Loucy (cell line): ENCODE measurements around the gene EIF3B.

Source experiments
- H2AFZ ChIP-seq: fragments of 200-600 bp; sonication (generic); 2 replicates; pipeline ENCODE4 v1.6.0; 2016; ENCODE audit warnings: antibody characterized with exemption, mild to moderate bottlenecking, low read length, moderate library complexity
- H3F3A ChIP-seq: fragments of 200-600 bp; 2 replicates; pipeline ENCODE4 v1.6.0; 2016; ENCODE audit warnings: antibody characterized with exemption, low read depth, mild to moderate bottlenecking
- H3K27me3 ChIP-seq: fragments of 200-600 bp; sonication (generic); 2 replicates; pipeline ENCODE4 v1.6.1; 2014; ENCODE audit warnings: low read length, mild to moderate bottlenecking; ENCODE audit not compliant: insufficient read depth, poor library complexity, severe bottlenecking
- H3K36me3 ChIP-seq: fragments of 200-600 bp; sonication (generic); 2 replicates; pipeline ENCODE4 v1.6.1; 2016; ENCODE audit warnings: low read length; ENCODE audit not compliant: insufficient read depth
- H3K4me1 ChIP-seq: fragments of 200-600 bp; sonication (generic); 2 replicates; pipeline ENCODE4 v1.5.1; 2014; ENCODE audit warnings: low read length, mild to moderate bottlenecking; ENCODE audit not compliant: insufficient read depth, poor library complexity, severe bottlenecking
- H3K4me2 ChIP-seq: fragments of 200-600 bp; sonication (generic); 2 replicates; pipeline ENCODE4 v1.6.0; 2014; ENCODE audit warnings: antibody characterized with exemption, low read length, low read depth, mild to moderate bottlenecking; ENCODE audit not compliant: poor library complexity, severe bottlenecking
- H3K4me3 ChIP-seq: fragments of 200-600 bp; sonication (generic); 2 replicates; pipeline ENCODE4 v1.5.1; 2014; ENCODE audit warnings: low read length, mild to moderate bottlenecking, mixed read lengths; ENCODE audit not compliant: poor library complexity, severe bottlenecking
- H3K79me2 ChIP-seq: fragments of 200-600 bp; sonication (generic); 2 replicates; pipeline ENCODE4 v1.6.1; 2014; ENCODE audit warnings: low read length; ENCODE audit not compliant: insufficient read depth
- H3K9ac ChIP-seq: fragments of 200-600 bp; sonication (generic); 2 replicates; pipeline ENCODE4 v1.6.0; 2014; ENCODE audit warnings: mild to moderate bottlenecking, low read depth, low read length, moderate library complexity; ENCODE audit not compliant: poor library complexity, severe bottlenecking
- H3K9me2 ChIP-seq: fragments of 200-600 bp; sonication (generic); replicated peaks from 2 replicates; pipeline ENCODE4 v1.6.1; 2016; ENCODE audit warnings: low read depth, low read length, mixed read lengths
- H3K9me3 ChIP-seq: fragments of 200-600 bp; sonication (generic); 2 replicates; pipeline ENCODE4 v1.6.1; 2014; ENCODE audit warnings: mild to moderate bottlenecking, antibody characterized with exemption, low read length, low read depth; ENCODE audit not compliant: insufficient read depth
- H4K20me1 ChIP-seq: fragments of 200-600 bp; sonication (generic); 2 replicates; pipeline ENCODE4 v1.6.0; 2014; ENCODE audit warnings: antibody characterized with exemption, low read length, mild to moderate bottlenecking; ENCODE audit not compliant: insufficient read depth, poor library complexity, severe bottlenecking
- CTCF ChIP-seq: fragments of 200-600 bp; sonication (generic); conservative IDR thresholded peaks from 2 replicates; pipeline ENCODE4 v1.5.1; 2014; ENCODE audit warnings: mild to moderate bottlenecking, antibody characterized with exemption, low read length
- EZH2phosphoT487 ChIP-seq: fragments of 200-600 bp; IDR thresholded peaks from 2 replicates; pipeline ENCODE4 v1.6.1; 2018; ENCODE audit warnings: antibody characterized with exemption, mild to moderate bottlenecking, moderate library complexity, borderline replicate concordance

The EIF3B gene

GRCh38 chr7:2417981-2418481, 63.4 kb downstream of the EIF3B start:
- peaks cover 38% of the 10 kb centered on the region; the same call in 1 of the 2 replicates for H3K36me3 ChIP-seq
- H3K4me2 ChIP-seq: peak overlapping the region; percentile 61
- peaks cover 100% of the 10 kb centered on the region for H3K79me2 ChIP-seq
- peaks cover 45% of the 10 kb centered on the region for H3K4me1 ChIP-seq
- H3K9ac ChIP-seq: peak overlapping the region; percentile 7
- peaks cover 84% of the 10 kb centered on the region for H4K20me1 ChIP-seq
- no peaks in the 10 kb centered on the region for H3K27me3 ChIP-seq
- H3K4me3 ChIP-seq: peak overlapping the region; percentile 21
- TF ChIP-seq CTCF: no peak
- TF ChIP-seq EZH2phosphoT487: no peak
- H2AFZ ChIP-seq: no peak overlapping the region
- no peaks in the 10 kb centered on the region for H3F3A ChIP-seq
- H3K9me3 ChIP-seq: no peaks in the 10 kb centered on the region
- no peaks in the 10 kb centered on the region for H3K9me2 ChIP-seq

GRCh38 chr7:2420216-2420933, 65.7 kb downstream of the EIF3B start:
- no peak overlapping the region for H3K9ac ChIP-seq
- peaks cover 31% of the 10 kb centered on the region for H3K4me1 ChIP-seq
- H3K4me3 ChIP-seq: no peak overlapping the region
- no peak overlapping the region for H3K4me2 ChIP-seq
- H4K20me1 ChIP-seq: peaks cover 83% of the 10 kb centered on the region
- no peaks in the 10 kb centered on the region for H3K9me2 ChIP-seq
- peaks cover 100% of the 10 kb centered on the region for H3K79me2 ChIP-seq
- TF ChIP-seq CTCF (no peak), EZH2phosphoT487 (no peak)
- H2AFZ ChIP-seq: no peak overlapping the region
- H3K9me3 ChIP-seq: no peaks in the 10 kb centered on the region
- H3F3A ChIP-seq: no peaks in the 10 kb centered on the region
- no peaks in the 10 kb centered on the region for H3K27me3 ChIP-seq
- H3K36me3 ChIP-seq: peaks cover 51% of the 10 kb centered on the region; the same call in 1 of the 2 replicates

- Histone ChIP-seq H3K27me3 (no peaks in the 10 kb centered on the region), H3K36me3 (peaks cover 44% of the 10 kb centered on the region; the same call in 1 of the 2 replicates), H2AFZ (no peak overlapping the region), H3K9me3 (no peaks in the 10 kb centered on the region), H3K9me2 (no peaks in the 10 kb centered on the region), H3K79me2 (peaks cover 100% of the 10 kb centered on the region), H3K9ac (no peak overlapping the region), H3K4me3 (no peak overlapping the region), H3F3A (no peaks in the 10 kb centered on the region), H3K4me1 (peaks cover 18% of the 10 kb centered on the region), H3K4me2 (no peak overlapping the region), H4K20me1 (peaks cover 84% of the 10 kb centered on the region)
- TF ChIP-seq EZH2phosphoT487 (no peak), CTCF (no peak)
These were observed 67.3 kb downstream of the EIF3B start for GRCh38 chr7:2421943-2422310.
